Mesendoderm (in vitro differentiated cells): ENCODE results near the gene AXIN2.

Experiments used
- DNase-seq: peaks from one replicate; pipeline ENCODE4 v3.0.0; 2013
- H2AK5ac ChIP-seq: 2 replicates; pipeline ENCODE4 v1.6.1; 2013; ENCODE audit warnings: low read length, inconsistent platforms
- H2BK120ac ChIP-seq: 2 replicates; pipeline ENCODE4 v1.6.1; 2013; ENCODE audit warnings: low read depth, mild to moderate bottlenecking, low read length, moderate library complexity, mixed read lengths
- H2BK15ac ChIP-seq: replicated peaks from 2 replicates; pipeline ENCODE4 v1.6.1; 2013; ENCODE audit warnings: low read depth, mild to moderate bottlenecking, moderate library complexity
- H2BK5ac ChIP-seq: 2 replicates; pipeline ENCODE4 v1.6.1; 2013; ENCODE audit warnings: low read length, inconsistent platforms
- H3K18ac ChIP-seq: 2 replicates; pipeline ENCODE4 v1.6.1; 2013; ENCODE audit warnings: mild to moderate bottlenecking, low read length, mixed read lengths
- H3K23ac ChIP-seq: one replicate; pipeline ENCODE4 v1.6.1; 2013; ENCODE audit warnings: low read length
- H3K27ac ChIP-seq: 2 replicates; pipeline ENCODE4 v1.5.1; 2013; ENCODE audit warnings: low read depth, mild to moderate bottlenecking, inconsistent platforms, low read length, moderate library complexity
- H3K27me3 ChIP-seq: 2 replicates; pipeline ENCODE4 v1.6.1; 2013; ENCODE audit warnings: low read length, control low read depth, mild to moderate bottlenecking, inconsistent platforms; ENCODE audit not compliant: insufficient read depth, poor library complexity
- H3K36me3 ChIP-seq: 2 replicates; pipeline ENCODE4 v1.6.1; 2013; ENCODE audit warnings: low read length, inconsistent platforms; ENCODE audit not compliant: control insufficient read depth, insufficient read depth
- H3K4ac ChIP-seq: one replicate; pipeline ENCODE4 v1.6.1; 2013; ENCODE audit warnings: low read depth, mild to moderate bottlenecking, low read length, moderate library complexity
- H3K4me1 ChIP-seq: 2 replicates; pipeline ENCODE4 v1.6.1; 2013; ENCODE audit warnings: low read depth, low read length, inconsistent platforms; ENCODE audit not compliant: control insufficient read depth
- H3K4me2 ChIP-seq: 2 replicates; pipeline ENCODE4 v1.6.1; 2013; ENCODE audit warnings: low read length
- H3K4me3 ChIP-seq: 2 replicates; pipeline ENCODE4 v1.5.1; 2013; ENCODE audit warnings: mild to moderate bottlenecking, low read length
- H3K56ac ChIP-seq: one replicate; pipeline ENCODE4 v1.6.1; 2013; ENCODE audit warnings: low read length
- H3K79me1 ChIP-seq: 2 replicates; pipeline ENCODE4 v1.6.1; 2013; ENCODE audit warnings: low read length, inconsistent platforms
- H3K79me2 ChIP-seq: 2 replicates; pipeline ENCODE4 v1.6.1; 2013; ENCODE audit warnings: mild to moderate bottlenecking, low read length; ENCODE audit not compliant: control insufficient read depth, insufficient read depth
- H3K9ac ChIP-seq: 2 replicates; pipeline ENCODE4 v1.6.1; 2013; ENCODE audit warnings: low read length, inconsistent platforms
- H4K5ac ChIP-seq: one replicate; pipeline ENCODE4 v1.6.1; 2013; ENCODE audit warnings: low read length
- H4K8ac ChIP-seq: one replicate; pipeline ENCODE4 v1.6.1; 2013; ENCODE audit warnings: low read depth, mild to moderate bottlenecking, control low read depth, low read length, moderate library complexity
- WGBS: extraction: QIAGEN DNeasy Blood & Tissue Kit; methylation state at CpG from one replicate; pipeline ENCODE4 v1.1.7; 2013; ENCODE audit warnings: low lambda C conversion rate, missing lambda C conversion rate; ENCODE audit not compliant: insufficient coverage; ENCODE audit errors: extremely low coverage; 5-methylcytosine and 5-hydroxymethylcytosine counted together

The AXIN2 gene

GRCh38 chr17:65550758-65551157 lies 10.7 kb downstream of the AXIN2 start:
- Histone ChIP-seq H2AK5ac (no peak overlapping the region), H2BK15ac (no peak overlapping the region), H3K27me3 (no peaks in the 10 kb centered on the region), H2BK120ac (no peak overlapping the region), H3K23ac (no peak overlapping the region), H3K4me3 (no peak overlapping the region), H3K4me1 (peaks cover 29% of the 10 kb centered on the region), H3K18ac (no peak overlapping the region), H2BK5ac (no peak overlapping the region), H3K4ac (no peak overlapping the region), H3K4me2 (no peak overlapping the region), H4K8ac (no peak overlapping the region), H3K9ac (no peak overlapping the region), H3K79me1 (peaks cover 37% of the 10 kb centered on the region), H3K27ac (no peak overlapping the region), H3K56ac (no peak overlapping the region), H3K79me2 (peaks cover 63% of the 10 kb centered on the region), H4K5ac (no peak overlapping the region), H3K36me3 (peaks cover 5% of the 10 kb centered on the region)
- WGBS: no CpG with 5 or more reads among the region's 4 CpGs
- no peak for DNase-seq

GRCh38 chr17:65550075-65550662 lies 11.3 kb downstream of the AXIN2 start:
- Histone ChIP-seq H3K4me2 (no peak overlapping the region), H3K56ac (peak overlapping the region; percentile 62), H3K4me1 (peaks cover 27% of the 10 kb centered on the region), H3K4ac (no peak overlapping the region), H2BK120ac (no peak overlapping the region), H3K27me3 (no peaks in the 10 kb centered on the region), H2BK15ac (no peak overlapping the region), H2BK5ac (no peak overlapping the region), H4K5ac (no peak overlapping the region), H3K23ac (no peak overlapping the region), H2AK5ac (no peak overlapping the region), H3K79me1 (peaks cover 35% of the 10 kb centered on the region), H3K36me3 (peaks cover 5% of the 10 kb centered on the region), H3K79me2 (peaks cover 69% of the 10 kb centered on the region), H3K4me3 (no peak overlapping the region), H3K9ac (no peak overlapping the region), H3K27ac (no peak overlapping the region), H3K18ac (no peak overlapping the region), H4K8ac (no peak overlapping the region)
- DNase-seq: peak; percentile 78
- WGBS: no CpG with 5 or more reads among the region's 9 CpGs

GRCh38 chr17:65548269-65548969 lies 13.0 kb downstream of the AXIN2 start:
- H3K4me2 ChIP-seq: no peak overlapping the region
- WGBS: no CpG with 5 or more reads among the region's 6 CpGs
- no peaks in the 10 kb centered on the region for H3K27me3 ChIP-seq
- H3K36me3 ChIP-seq: peaks cover 5% of the 10 kb centered on the region
- H3K79me2 ChIP-seq: peaks cover 84% of the 10 kb centered on the region
- no peak overlapping the region for H2BK5ac ChIP-seq
- no peak overlapping the region for H3K4me3 ChIP-seq
- peaks cover 36% of the 10 kb centered on the region for H3K79me1 ChIP-seq
- H2BK15ac ChIP-seq: no peak overlapping the region
- no peak for DNase-seq
- H3K9ac ChIP-seq: no peak overlapping the region
- H4K8ac ChIP-seq: no peak overlapping the region
- no peak overlapping the region for H3K18ac ChIP-seq
- H3K27ac ChIP-seq: no peak overlapping the region
- H2BK120ac ChIP-seq: no peak overlapping the region
- H3K4ac ChIP-seq: no peak overlapping the region
- H4K5ac ChIP-seq: no peak overlapping the region
- H3K4me1 ChIP-seq: peaks cover 24% of the 10 kb centered on the region
- H3K23ac ChIP-seq: no peak overlapping the region
- no peak overlapping the region for H3K56ac ChIP-seq
- H2AK5ac ChIP-seq: no peak overlapping the region

GRCh38 chr17:65547253-65547670 lies 14.2 kb downstream of the AXIN2 start:
- Histone ChIP-seq H3K79me1 (peaks cover 40% of the 10 kb centered on the region), H3K4me1 (peaks cover 27% of the 10 kb centered on the region), H3K56ac (no peak overlapping the region), H3K27ac (no peak overlapping the region), H4K8ac (no peak overlapping the region), H2AK5ac (no peak overlapping the region), H2BK15ac (no peak overlapping the region), H2BK120ac (no peak overlapping the region), H3K23ac (no peak overlapping the region), H3K9ac (no peak overlapping the region), H3K4me3 (no peak overlapping the region), H3K36me3 (peaks cover 5% of the 10 kb centered on the region), H2BK5ac (no peak overlapping the region), H3K79me2 (peaks cover 91% of the 10 kb centered on the region), H3K18ac (no peak overlapping the region), H3K27me3 (no peaks in the 10 kb centered on the region), H3K4me2 (no peak overlapping the region), H3K4ac (no peak overlapping the region), H4K5ac (no peak overlapping the region)
- WGBS: no CpG with 5 or more reads among the region's 5 CpGs
- DNase-seq: no peak

GRCh38 chr17:65546579-65546978 lies 14.9 kb downstream of the AXIN2 start:
- no CpG with 5 or more reads among the region's 4 CpGs for WGBS
- Histone ChIP-seq H3K27me3 (no peaks in the 10 kb centered on the region), H3K4me3 (no peak overlapping the region), H3K4me2 (no peak overlapping the region), H3K9ac (no peak overlapping the region), H4K8ac (no peak overlapping the region), H3K18ac (no peak overlapping the region), H4K5ac (no peak overlapping the region), H3K36me3 (peaks cover 4% of the 10 kb centered on the region), H3K4me1 (peaks cover 22% of the 10 kb centered on the region), H2AK5ac (no peak overlapping the region), H3K23ac (no peak overlapping the region), H3K27ac (no peak overlapping the region), H3K79me2 (peaks cover 91% of the 10 kb centered on the region), H3K56ac (no peak overlapping the region), H3K79me1 (peaks cover 44% of the 10 kb centered on the region), H3K4ac (no peak overlapping the region), H2BK5ac (no peak overlapping the region), H2BK15ac (no peak overlapping the region), H2BK120ac (no peak overlapping the region)
- DNase-seq: no peak
